Measurements from ENCODE around the gene TNN. TPM values are rescaled to one million over a fixed set of nuclear protein-coding genes. Genes with fewer than 3 reads are reported as not detected.

The TNN gene
- total and polyA plus RNA-seq, 5 donors from 2014 or later = 0.09 TPM; not detected in 4

- no peak overlapping the region for H3K27ac Mint-ChIP-seq
- Histone ChIP-seq H3K9me3 (ENCODE audit: control insufficient read depth in 2 of 2, low read length in 2 of 2) (no peaks in the 10 kb centered on the region), H3K4me3 (ENCODE audit: low read depth, low read length) (no peak overlapping the region), H3K27me3 (ENCODE audit: control insufficient read depth, insufficient read depth, low read length) (peaks cover 6% of the 10 kb centered on the region), H3K27ac (ENCODE audit: insufficient read depth, low read length, poor library complexity, severe bottlenecking) (no peak overlapping the region), H3K36me3 (ENCODE audit: control insufficient read depth, insufficient read depth, low read length) (no peaks in the 10 kb centered on the region), H3K4me1 (ENCODE audit: control insufficient read depth, insufficient read depth, low read length, poor library complexity, severe bottlenecking) (peaks cover 5% of the 10 kb centered on the region)
- ATAC-seq (ENCODE audit: low read depth in 2 of 2) = no peak
- no peak overlapping the region for H3K4me3 Mint-ChIP-seq
- H3K9me3 Mint-ChIP-seq = peaks cover 0 to 1% (median 0%) of the 10 kb centered on the region in 7 donors
- no peak for DNase-seq
- H3K4me1 Mint-ChIP-seq = peaks cover 0 to 13% (median 7%) of the 10 kb centered on the region in 4 donors
- no peaks in the 10 kb centered on the region for H3K36me3 Mint-ChIP-seq
- H3K27me3 Mint-ChIP-seq = peaks cover 25% of the 10 kb centered on the region
These were observed 69.7 kb downstream of the TNN start for GRCh38 chr1:175137369-175137768.

- no peaks in the 10 kb centered on the region for H3K36me3 ChIP-seq (ENCODE audit: control insufficient read depth, insufficient read depth, low read length)
- H3K9me3 ChIP-seq (ENCODE audit: control insufficient read depth in 2 of 2, low read length in 2 of 2) = no peaks in the 10 kb centered on the region
- ATAC-seq (ENCODE audit: low read depth in 2 of 2) = no peak
- no peak overlapping the region for H3K27ac ChIP-seq (ENCODE audit: insufficient read depth, low read length, poor library complexity, severe bottlenecking)
- peaks cover 5% of the 10 kb centered on the region for H3K4me1 ChIP-seq (ENCODE audit: control insufficient read depth, insufficient read depth, low read length, poor library complexity, severe bottlenecking)
- peaks cover 0 to 16% (median 7%) of the 10 kb centered on the region in 4 donors for H3K4me1 Mint-ChIP-seq
- H3K27me3 Mint-ChIP-seq = peaks cover 25% of the 10 kb centered on the region
- H3K27ac Mint-ChIP-seq = no peak overlapping the region
- H3K4me3 Mint-ChIP-seq = no peak overlapping the region
- peaks cover 0 to 1% (median 0%) of the 10 kb centered on the region in 7 donors for H3K9me3 Mint-ChIP-seq
- no peak overlapping the region for H3K4me3 ChIP-seq (ENCODE audit: low read depth, low read length)
- no peaks in the 10 kb centered on the region for H3K36me3 Mint-ChIP-seq
- no peak for DNase-seq
- peaks cover 6% of the 10 kb centered on the region for H3K27me3 ChIP-seq (ENCODE audit: control insufficient read depth, insufficient read depth, low read length)
These were observed 70.9 kb downstream of the TNN start for GRCh38 chr1:175138579-175138978.

- H3K27ac Mint-ChIP-seq = no peak overlapping the region
- Histone ChIP-seq H3K36me3 (ENCODE audit: control insufficient read depth, insufficient read depth, low read length) (no peaks in the 10 kb centered on the region), H3K4me3 (ENCODE audit: low read depth, low read length) (no peak overlapping the region), H3K27ac (ENCODE audit: insufficient read depth, low read length, poor library complexity, severe bottlenecking) (no peak overlapping the region), H3K9me3 (ENCODE audit: control insufficient read depth in 2 of 2, low read length in 2 of 2) (no peaks in the 10 kb centered on the region), H3K4me1 (ENCODE audit: control insufficient read depth, insufficient read depth, low read length, poor library complexity, severe bottlenecking) (peaks cover 5% of the 10 kb centered on the region), H3K27me3 (ENCODE audit: control insufficient read depth, insufficient read depth, low read length) (peaks cover 3% of the 10 kb centered on the region)
- H3K4me1 Mint-ChIP-seq = peaks cover 2 to 22% (median 10%) of the 10 kb centered on the region in 4 donors
- ATAC-seq (ENCODE audit: low read depth in 2 of 2) (no peak), DNase-seq (no peak)
- H3K36me3 Mint-ChIP-seq = no peaks in the 10 kb centered on the region
- peaks cover 22% of the 10 kb centered on the region for H3K27me3 Mint-ChIP-seq
- peak overlapping the region in 1 of 4 donors; percentile 16 for H3K4me3 Mint-ChIP-seq
- peaks cover 0 to 2% (median 0%) of the 10 kb centered on the region in 7 donors for H3K9me3 Mint-ChIP-seq
These were observed 78.4 kb downstream of the TNN start for GRCh38 chr1:175145899-175146528.

- H3K4me1 ChIP-seq (ENCODE audit: control insufficient read depth, insufficient read depth, low read length, poor library complexity, severe bottlenecking) = peaks cover 3% of the 10 kb centered on the region
- H3K4me3 Mint-ChIP-seq = no peak overlapping the region
- H3K9me3 Mint-ChIP-seq = peaks cover 0 to 2% (median 0%) of the 10 kb centered on the region in 7 donors
- peaks cover 28% of the 10 kb centered on the region for H3K27me3 Mint-ChIP-seq
- H3K4me3 ChIP-seq (ENCODE audit: low read depth, low read length) = no peak overlapping the region
- peak; percentile 62 to 67 for ATAC-seq (ENCODE audit: low read depth in 2 of 2)
- H3K27ac Mint-ChIP-seq = peak overlapping the region in 1 of 3 donors; percentile 46
- H3K36me3 Mint-ChIP-seq = no peaks in the 10 kb centered on the region
- no peak overlapping the region for H3K27ac ChIP-seq (ENCODE audit: insufficient read depth, low read length, poor library complexity, severe bottlenecking)
- no peaks in the 10 kb centered on the region for H3K9me3 ChIP-seq (ENCODE audit: control insufficient read depth in 2 of 2, low read length in 2 of 2)
- peaks cover 4 to 18% (median 9%) of the 10 kb centered on the region in 4 donors for H3K4me1 Mint-ChIP-seq
- H3K36me3 ChIP-seq (ENCODE audit: control insufficient read depth, insufficient read depth, low read length) = no peaks in the 10 kb centered on the region
- peaks cover 8% of the 10 kb centered on the region for H3K27me3 ChIP-seq (ENCODE audit: control insufficient read depth, insufficient read depth, low read length)
- peak; percentile 41 to 64 (median 58) for DNase-seq
These were observed 79.0 kb downstream of the TNN start for GRCh38 chr1:175146529-175147213.

GRCh38 chr1:175147569-175147968 lies 79.9 kb downstream of the TNN start:
- H3K9me3 ChIP-seq (ENCODE audit: control insufficient read depth in 2 of 2, low read length in 2 of 2) = no peaks in the 10 kb centered on the region
- H3K36me3 ChIP-seq (ENCODE audit: control insufficient read depth, insufficient read depth, low read length) = no peaks in the 10 kb centered on the region
- Mint-ChIP-seq H3K27ac (no peak overlapping the region), H3K9me3 (peaks cover 0 to 2% (median 0%) of the 10 kb centered on the region in 7 donors), H3K36me3 (no peaks in the 10 kb centered on the region), H3K4me1 (peaks cover 0 to 13% (median 5%) of the 10 kb centered on the region in 4 donors), H3K27me3 (peaks cover 35% of the 10 kb centered on the region), H3K4me3 (no peak overlapping the region)
- no peak overlapping the region for H3K27ac ChIP-seq (ENCODE audit: insufficient read depth, low read length, poor library complexity, severe bottlenecking)
- peaks cover 8% of the 10 kb centered on the region for H3K27me3 ChIP-seq (ENCODE audit: control insufficient read depth, insufficient read depth, low read length)
- peaks cover 3% of the 10 kb centered on the region for H3K4me1 ChIP-seq (ENCODE audit: control insufficient read depth, insufficient read depth, low read length, poor library complexity, severe bottlenecking)
- ATAC-seq (ENCODE audit: low read depth in 2 of 2) (no peak), DNase-seq (no peak)
- no peak overlapping the region for H3K4me3 ChIP-seq (ENCODE audit: low read depth, low read length)

- no peak overlapping the region for H3K4me3 Mint-ChIP-seq
- H3K9me3 Mint-ChIP-seq = peaks cover 0 to 2% (median 0%) of the 10 kb centered on the region in 7 donors
- Histone ChIP-seq H3K4me3 (ENCODE audit: low read depth, low read length) (no peak overlapping the region), H3K27me3 (ENCODE audit: control insufficient read depth, insufficient read depth, low read length) (peaks cover 8% of the 10 kb centered on the region), H3K9me3 (ENCODE audit: control insufficient read depth in 2 of 2, low read length in 2 of 2) (no peaks in the 10 kb centered on the region), H3K4me1 (ENCODE audit: control insufficient read depth, insufficient read depth, low read length, poor library complexity, severe bottlenecking) (peaks cover 3% of the 10 kb centered on the region), H3K27ac (ENCODE audit: insufficient read depth, low read length, poor library complexity, severe bottlenecking) (no peak overlapping the region), H3K36me3 (ENCODE audit: control insufficient read depth, insufficient read depth, low read length) (no peaks in the 10 kb centered on the region)
- ATAC-seq (ENCODE audit: low read depth in 2 of 2) (no peak), DNase-seq (no peak)
- H3K27me3 Mint-ChIP-seq = peaks cover 38% of the 10 kb centered on the region
- no peak overlapping the region for H3K27ac Mint-ChIP-seq
- H3K36me3 Mint-ChIP-seq = no peaks in the 10 kb centered on the region
- H3K4me1 Mint-ChIP-seq = peaks cover 0 to 12% (median 5%) of the 10 kb centered on the region in 4 donors
These were observed 80.4 kb downstream of the TNN start for GRCh38 chr1:175148068-175148467.

- no peaks in the 10 kb centered on the region for H3K36me3 Mint-ChIP-seq
- Histone ChIP-seq H3K9me3 (ENCODE audit: control insufficient read depth in 2 of 2, low read length in 2 of 2) (no peaks in the 10 kb centered on the region), H3K4me1 (ENCODE audit: control insufficient read depth, insufficient read depth, low read length, poor library complexity, severe bottlenecking) (peaks cover 14% of the 10 kb centered on the region), H3K36me3 (ENCODE audit: control insufficient read depth, insufficient read depth, low read length) (no peaks in the 10 kb centered on the region), H3K4me3 (ENCODE audit: low read depth, low read length) (no peak overlapping the region), H3K27ac (ENCODE audit: insufficient read depth, low read length, poor library complexity, severe bottlenecking) (no peak overlapping the region), H3K27me3 (ENCODE audit: control insufficient read depth, insufficient read depth, low read length) (peaks cover 8% of the 10 kb centered on the region)
- H3K27ac Mint-ChIP-seq = peak overlapping the region in 1 of 3 donors; percentile 79
- peak overlapping the region in 1 of 4 donors; percentile 88 for H3K4me3 Mint-ChIP-seq
- peaks cover 47% of the 10 kb centered on the region for H3K27me3 Mint-ChIP-seq
- DNase-seq (no peak), ATAC-seq (ENCODE audit: low read depth in 2 of 2) (no peak)
- H3K4me1 Mint-ChIP-seq = peaks cover 0 to 25% (median 9%) of the 10 kb centered on the region in 4 donors
- H3K9me3 Mint-ChIP-seq = peaks cover 0 to under 1% (median 0%) of the 10 kb centered on the region in 7 donors
These were observed 83.1 kb downstream of the TNN start for GRCh38 chr1:175150596-175151319.
